ENCODE data around the gene GMDS.
"Not testable (repeated sequence)": the region's sequence is repeated elsewhere in the genome, so short reads cannot be mapped to it uniquely, and the experiment has no call there.

Gene GMDS

GRCh38 chr6:1696463-1696850, 548.9 kb downstream of the GMDS start:
- H3K4me3 ChIP-seq (ENCODE audit: low read depth, low read length) = no peak overlapping the region
- no peak for TF ChIP-seq CTCF (IDR thresholded peaks at IDR 0.05; ENCODE audit: borderline replicate concordance, insufficient read depth, low read depth, low read length)

- TF ChIP-seq CTCF (IDR thresholded peaks at IDR 0.05; ENCODE audit: borderline replicate concordance, insufficient read depth, low read depth, low read length) = no peak
- no peak overlapping the region for H3K4me3 ChIP-seq (ENCODE audit: low read depth, low read length)
Measured at GRCh38 chr6:1695546-1696462, 549.6 kb downstream of the GMDS start.

GRCh38 chr6:1691828-1692227, 553.6 kb downstream of the GMDS start:
- H3K4me3 ChIP-seq (ENCODE audit: low read depth, low read length) = not testable (repeated sequence)

GRCh38 chr6:1690656-1691055, 554.7 kb downstream of the GMDS start:
- not testable (repeated sequence) for H3K4me3 ChIP-seq (ENCODE audit: low read depth, low read length)

- H3K4me3 ChIP-seq (ENCODE audit: low read depth, low read length) = no peak overlapping the region
- no peak for TF ChIP-seq CTCF (IDR thresholded peaks at IDR 0.05; ENCODE audit: borderline replicate concordance, insufficient read depth, low read depth, low read length)
Measured at GRCh38 chr6:1689141-1689540, 556.3 kb downstream of the GMDS start.

GRCh38 chr6:1688396-1688795, 557.0 kb downstream of the GMDS start:
- TF ChIP-seq CTCF (IDR thresholded peaks at IDR 0.05; ENCODE audit: borderline replicate concordance, insufficient read depth, low read depth, low read length) = no peak

GRCh38 chr6:1687402-1687801, 558.0 kb downstream of the GMDS start:
- no peak for TF ChIP-seq CTCF (IDR thresholded peaks at IDR 0.05; ENCODE audit: borderline replicate concordance, insufficient read depth, low read depth, low read length)
- H3K4me3 ChIP-seq (ENCODE audit: low read depth, low read length) = no peak overlapping the region

More at GRCh38 chr6:1688396-1688795, 557.0 kb downstream of the GMDS start:
- H3K4me3 ChIP-seq (ENCODE audit: low read depth, low read length) = no peak overlapping the region
